Activated CD4-positive, alpha-beta memory T cell treated with anti-CD3 and anti-CD28 coated beads, Interleukin-2, amount 10 ng/mL, durations not matched to agents 7 days and 5 days (primary cell): ENCODE measurements around the gene SFTPB. TPM values are rescaled to one million over a fixed set of nuclear protein-coding genes. Genes with fewer than 3 reads are reported as not detected.
A peak's percentile ranks its signal among the peaks of the same experiment; 100 is the strongest.

ENCODE experiments used
- CTCF ChIA-PET: fragments of 350-600 bp; sonication (Branson Sonifier 250); formaldehyde crosslinking; loops from one replicate; lab custom pipeline; 2021; ENCODE audit warnings: antibody characterized with exemption, inconsistent platforms; lab: Charles Lee
- POLR2A ChIA-PET: fragments of 350-600 bp; sonication (Branson Sonifier 250); formaldehyde crosslinking; loops from one replicate; lab custom pipeline; 2021; ENCODE audit warnings: antibody characterized with exemption; lab: Charles Lee
- DNase-seq: peaks from one replicate; pipeline ENCODE4 v3.0.0-alpha.2; 2020
- H3K27ac Mint-ChIP-seq: one replicate; pipeline ENCODE4 v1.8.0; 2021; ENCODE audit warnings: mild to moderate bottlenecking, mixed read lengths
- H3K27me3 Mint-ChIP-seq: one replicate; pipeline ENCODE4 v1.8.0; 2021; ENCODE audit warnings: mixed read lengths
- H3K36me3 Mint-ChIP-seq: one replicate; pipeline ENCODE4 v1.8.0; 2021; ENCODE audit warnings: low read depth, mixed read lengths
- H3K4me1 Mint-ChIP-seq: one replicate; pipeline ENCODE4 v1.8.0; 2021; ENCODE audit warnings: mixed read lengths
- H3K4me3 Mint-ChIP-seq: one replicate; pipeline ENCODE4 v1.8.0; 2021; ENCODE audit warnings: mild to moderate bottlenecking, mixed read lengths
- H3K9me3 Mint-ChIP-seq: one replicate; pipeline ENCODE4 v1.8.0; 2021; ENCODE audit warnings: mixed read lengths
- total RNA-seq, 2 experiments: library from RNA; stranded (reverse); gene quantifications; one replicate each; pipeline ENCODE4 v1.2.3, GENCODE V29; 2021

The SFTPB gene
- total RNA-seq, 2 experiments from 2014 or later, result not detected

DNA sequence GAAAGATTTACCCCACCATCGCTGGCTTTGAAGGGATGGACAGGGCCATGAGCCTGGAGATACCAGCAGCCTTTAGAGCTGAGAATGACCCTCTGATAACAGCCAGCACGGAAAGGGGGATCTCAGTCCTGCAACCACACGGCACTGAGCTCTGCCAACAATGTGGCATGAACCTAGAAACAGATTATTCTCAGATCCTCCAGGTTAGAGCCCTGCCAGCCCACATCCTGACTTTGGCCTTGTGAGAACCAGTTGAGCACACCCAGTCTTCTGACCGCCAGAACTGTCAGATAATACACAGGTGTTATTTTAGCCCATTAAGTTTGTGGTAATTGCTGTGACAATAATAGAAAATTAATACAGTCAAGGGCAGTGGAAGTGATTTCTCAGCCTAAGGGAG lies 16.8 kb upstream of the SFTPB start:
- Mint-ChIP-seq H3K36me3 (peaks cover 25% of the 10 kb centered on the region), H3K27ac (no peak overlapping the region), H3K4me3 (no peak overlapping the region), H3K9me3 (peaks cover 1% of the 10 kb centered on the region), H3K27me3 (peaks cover 20% of the 10 kb centered on the region), H3K4me1 (peaks cover 25% of the 10 kb centered on the region)
- ChIA-PET CTCF (interaction anchor here (1.4 to 1.6 kb wide), 3 partner anchors 13 to 22 kb away, joined by 3 to 9 read pairs (median 5); no protein-coding TSS in a partner anchor), POLR2A (interaction anchor here (1.2 to 2.7 kb wide), 3 partner anchors 9 to 14 kb away, joined by 3 to 8 read pairs (median 4); partner anchors contain the start of gene GNLY)
- DNase-seq, result peak; percentile 27

DNA sequence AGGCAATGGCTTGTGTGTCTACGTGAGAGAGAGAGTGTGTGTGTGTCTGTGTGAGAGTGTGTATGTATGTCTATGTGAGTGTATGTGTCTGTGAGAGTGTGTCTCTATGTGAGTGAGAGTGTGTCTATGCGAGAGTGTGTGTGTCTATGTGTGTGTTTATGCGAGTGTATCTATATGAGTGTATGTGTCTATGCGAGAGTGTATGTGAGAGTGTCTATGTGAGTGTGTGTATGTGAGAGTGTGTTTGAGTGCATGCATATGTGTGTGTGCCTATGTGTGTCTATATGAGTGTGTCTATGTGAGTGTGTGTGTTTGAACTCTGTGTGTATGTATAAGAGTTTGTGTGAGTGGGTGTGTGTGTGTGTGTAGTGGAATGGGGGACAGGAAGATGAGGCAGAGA lies 16.4 kb upstream of the SFTPB start:
- CTCF ChIA-PET, result interaction anchor here (0.7 to 1.4 kb wide), 2 partner anchors 12 to 21 kb away, joined by 3 to 5 read pairs; no protein-coding TSS in a partner anchor
- peaks cover 25% of the 10 kb centered on the region for H3K36me3 Mint-ChIP-seq
- POLR2A ChIA-PET, result interaction anchor here (1.0 to 2.7 kb wide), 5 partner anchors 10 to 19 kb away, joined by 3 to 8 read pairs (median 3); partner anchors contain the start of gene GNLY
- H3K9me3 Mint-ChIP-seq, result peaks cover 1% of the 10 kb centered on the region
- peaks cover 20% of the 10 kb centered on the region for H3K27me3 Mint-ChIP-seq
- DNase-seq, result no peak
- H3K27ac Mint-ChIP-seq, result no peak overlapping the region
- peaks cover 27% of the 10 kb centered on the region for H3K4me1 Mint-ChIP-seq
- H3K4me3 Mint-ChIP-seq, result no peak overlapping the region

DNA sequence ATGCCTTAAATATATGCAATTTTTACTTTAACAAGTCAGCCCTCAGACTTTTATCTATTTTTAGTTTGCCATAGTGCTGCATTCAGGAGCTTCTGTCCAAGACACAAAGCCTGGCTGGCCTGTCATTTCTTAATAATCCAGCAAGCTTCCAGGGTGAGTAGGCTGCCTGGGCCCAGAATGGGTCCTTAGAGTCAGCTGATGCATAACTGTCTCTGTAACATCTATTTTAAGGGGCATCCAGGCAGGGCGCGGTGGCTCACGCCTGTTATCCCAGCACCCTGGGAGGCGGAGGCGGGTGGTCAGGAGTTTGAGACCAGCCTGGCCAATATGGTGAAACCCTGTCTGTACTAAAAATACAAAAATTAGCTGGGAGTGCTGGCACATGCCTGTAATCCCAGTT lies 14.4 kb upstream of the SFTPB start:
- POLR2A ChIA-PET, result interaction anchor here (2.3 to 5.5 kb wide), 2 partner anchors 16 to 24 kb away, joined by 14 to 99 read pairs; no protein-coding TSS in a partner anchor
- Mint-ChIP-seq H3K4me3 (peak overlapping the region; percentile 87), H3K9me3 (peaks cover 1% of the 10 kb centered on the region), H3K27ac (peak overlapping the region; percentile 94), H3K27me3 (peaks cover 12% of the 10 kb centered on the region), H3K36me3 (peaks cover 25% of the 10 kb centered on the region), H3K4me1 (peaks cover 38% of the 10 kb centered on the region)
- CTCF ChIA-PET, result interaction anchor here (0.8 to 5.3 kb wide), 3 partner anchors 9 to 45 kb away, joined by 3 to 135 read pairs (median 11); no protein-coding TSS in a partner anchor
- no peak for DNase-seq

DNA sequence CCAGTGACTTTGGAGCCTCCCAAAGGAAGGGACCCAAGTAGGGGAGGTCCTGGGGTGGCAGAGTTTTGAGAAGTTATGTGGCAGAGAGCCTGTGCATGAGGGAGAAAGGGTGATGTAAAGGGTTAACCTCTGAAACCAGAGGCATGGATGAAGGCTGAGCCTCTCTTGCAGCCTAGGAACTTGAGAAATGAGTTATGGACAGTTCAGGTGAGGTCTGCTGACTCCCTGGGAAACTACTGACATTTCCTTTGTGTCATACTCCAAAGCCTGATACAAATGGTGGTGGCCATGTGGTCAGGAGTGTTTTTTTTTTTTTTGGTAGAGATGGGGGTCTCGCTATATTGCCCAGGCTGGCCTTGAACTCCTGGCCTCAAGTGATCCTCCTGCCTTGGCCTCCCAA lies 13.8 kb upstream of the SFTPB start:
- peaks cover 21% of the 10 kb centered on the region for H3K36me3 Mint-ChIP-seq
- H3K9me3 Mint-ChIP-seq, result peaks cover 1% of the 10 kb centered on the region
- ChIA-PET CTCF (interaction anchor here (0.8 to 5.3 kb wide), 6 partner anchors 10 to 132 kb away, joined by 3 to 135 read pairs (median 8); no protein-coding TSS in a partner anchor), POLR2A (interaction anchor here (0.6 to 5.5 kb wide), 7 partner anchors 14 to 394 kb away, joined by 3 to 99 read pairs (median 4); no protein-coding TSS in a partner anchor)
- peaks cover 38% of the 10 kb centered on the region for H3K4me1 Mint-ChIP-seq
- peaks cover 6% of the 10 kb centered on the region for H3K27me3 Mint-ChIP-seq
- peak overlapping the region; percentile 94 for H3K27ac Mint-ChIP-seq
- peak overlapping the region; percentile 87 for H3K4me3 Mint-ChIP-seq
- DNase-seq, result no peak

DNA sequence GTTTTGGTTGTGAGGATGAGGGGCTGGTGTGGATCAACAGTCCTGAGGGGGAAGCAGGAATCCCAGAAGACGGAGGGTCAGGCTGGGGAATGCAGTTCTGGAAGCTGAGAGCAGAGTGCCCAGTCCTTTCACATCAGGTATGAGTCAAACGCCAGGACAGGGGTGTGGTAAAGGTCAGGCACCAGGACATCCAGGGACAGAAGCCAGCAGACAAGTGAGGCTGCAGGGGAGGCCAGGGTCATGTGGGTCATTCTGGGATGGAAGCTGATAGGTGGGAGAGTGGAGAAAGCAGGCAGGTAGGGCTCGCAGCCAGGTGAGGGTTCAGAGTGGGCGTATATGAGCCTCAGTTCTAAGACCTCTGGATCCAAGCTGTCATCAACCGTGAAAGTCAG lies 13.4 kb upstream of the SFTPB start:
- Mint-ChIP-seq H3K27ac (peak overlapping the region; percentile 94), H3K4me3 (peak overlapping the region; percentile 87)
- POLR2A ChIA-PET, result interaction anchor here (0.6 to 5.5 kb wide), 7 partner anchors 15 to 395 kb away, joined by 3 to 99 read pairs (median 4); no protein-coding TSS in a partner anchor

DNA sequence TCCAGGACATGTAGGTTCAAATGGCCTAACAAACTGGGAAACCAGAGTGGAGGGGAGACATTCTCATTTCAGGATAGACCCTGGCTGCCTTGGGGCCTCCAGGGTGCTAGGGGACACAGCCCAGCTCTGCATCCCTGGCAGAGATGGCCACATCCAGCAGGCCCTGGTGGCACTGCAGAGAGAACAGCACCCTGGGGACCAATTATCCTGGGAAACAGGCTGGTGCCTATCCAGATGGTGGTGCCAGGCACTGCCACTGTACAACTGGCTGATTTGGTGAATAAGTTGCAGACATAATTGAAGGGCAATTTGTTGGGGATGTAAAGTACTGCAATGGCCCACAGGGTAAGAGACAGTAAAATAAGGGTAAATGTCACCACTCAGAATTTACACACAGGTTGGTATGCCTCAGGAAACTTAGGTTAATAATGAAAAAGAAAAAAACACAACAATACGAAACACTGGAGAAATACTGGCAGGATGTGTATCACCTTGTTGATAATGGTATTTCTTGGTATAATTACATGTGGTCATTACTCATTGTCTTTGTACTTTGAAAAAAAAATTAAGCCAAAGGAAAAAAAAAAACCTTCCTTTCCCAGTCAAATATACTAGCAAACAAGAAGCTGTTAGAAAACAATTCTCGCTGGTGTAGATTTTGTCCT lies 12.8 kb upstream of the SFTPB start:
- peak overlapping the region; percentile 94 for H3K27ac Mint-ChIP-seq
- peaks cover 38% of the 10 kb centered on the region for H3K4me1 Mint-ChIP-seq
- POLR2A ChIA-PET, result interaction anchor here (0.6 to 5.5 kb wide), 8 partner anchors 15 to 395 kb away, joined by 3 to 99 read pairs (median 4); no protein-coding TSS in a partner anchor
- peaks cover 21% of the 10 kb centered on the region for H3K36me3 Mint-ChIP-seq
- DNase-seq, result no peak
- peak overlapping the region; percentile 87 for H3K4me3 Mint-ChIP-seq
- H3K27me3 Mint-ChIP-seq, result no peaks in the 10 kb centered on the region
- CTCF ChIA-PET, result interaction anchor here (0.9 to 5.3 kb wide), 11 partner anchors 26 to 133 kb away, joined by 3 to 135 read pairs (median 8); no protein-coding TSS in a partner anchor
- peaks cover 1% of the 10 kb centered on the region for H3K9me3 Mint-ChIP-seq

More for the DNA sequence above, 13.4 kb upstream of the SFTPB start:
- Mint-ChIP-seq H3K4me1 (peaks cover 38% of the 10 kb centered on the region), H3K27me3 (peaks cover 2% of the 10 kb centered on the region), H3K36me3 (peaks cover 21% of the 10 kb centered on the region), H3K9me3 (peaks cover 1% of the 10 kb centered on the region)
- CTCF ChIA-PET, result interaction anchor here (0.9 to 5.3 kb wide), 7 partner anchors 25 to 132 kb away, joined by 3 to 135 read pairs (median 8); no protein-coding TSS in a partner anchor
- no peak for DNase-seq

DNA sequence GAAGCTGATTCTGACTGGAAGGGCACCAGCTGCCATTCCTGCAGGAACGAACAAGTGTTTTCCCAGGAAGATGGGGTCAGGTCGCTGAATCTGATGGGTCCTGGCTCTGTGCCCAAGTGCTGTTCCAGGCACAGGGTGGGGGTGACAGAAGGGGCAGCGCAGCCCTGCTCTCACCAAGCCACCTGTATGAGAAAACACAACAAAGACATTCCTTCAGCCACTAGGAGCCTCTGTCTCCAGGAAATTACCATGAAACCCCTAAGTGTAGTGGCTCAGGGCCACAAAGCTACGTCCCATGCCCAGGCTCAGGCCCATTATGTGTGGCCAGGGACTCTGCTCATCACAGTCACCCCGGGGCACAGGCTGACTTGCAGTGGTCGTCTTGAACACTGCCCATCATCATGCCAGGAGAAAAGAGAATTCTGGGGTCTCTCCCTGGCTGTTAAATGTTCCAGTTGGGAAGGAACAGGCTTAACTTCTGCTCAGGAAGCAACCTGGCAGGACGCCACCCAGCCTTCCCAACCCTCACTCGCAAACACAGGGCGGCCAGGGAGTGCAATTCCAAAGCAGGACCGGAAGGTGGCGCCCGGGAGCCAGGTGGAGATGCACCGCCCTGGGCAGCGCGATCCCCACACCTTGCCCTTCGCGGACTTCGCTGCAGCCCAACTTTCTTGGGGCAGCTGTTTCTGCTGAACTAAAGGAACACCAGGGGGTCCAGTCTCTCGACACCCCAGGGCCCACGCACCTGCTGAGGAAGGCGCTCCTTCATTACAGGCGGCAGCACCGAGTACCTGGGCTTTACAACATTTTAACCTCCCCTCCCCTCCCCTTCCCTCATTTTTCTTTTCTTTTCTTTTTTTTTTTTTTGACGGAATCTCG lies 11.0 kb upstream of the SFTPB start:
- POLR2A ChIA-PET, result interaction anchor here (1.2 to 5.5 kb wide), 2 partner anchors 15 to 27 kb away, joined by 3 to 99 read pairs; partner anchors contain the start of gene GNLY
- Mint-ChIP-seq H3K27ac (peak overlapping the region; percentile 57), H3K4me3 (no peak overlapping the region)

DNA sequence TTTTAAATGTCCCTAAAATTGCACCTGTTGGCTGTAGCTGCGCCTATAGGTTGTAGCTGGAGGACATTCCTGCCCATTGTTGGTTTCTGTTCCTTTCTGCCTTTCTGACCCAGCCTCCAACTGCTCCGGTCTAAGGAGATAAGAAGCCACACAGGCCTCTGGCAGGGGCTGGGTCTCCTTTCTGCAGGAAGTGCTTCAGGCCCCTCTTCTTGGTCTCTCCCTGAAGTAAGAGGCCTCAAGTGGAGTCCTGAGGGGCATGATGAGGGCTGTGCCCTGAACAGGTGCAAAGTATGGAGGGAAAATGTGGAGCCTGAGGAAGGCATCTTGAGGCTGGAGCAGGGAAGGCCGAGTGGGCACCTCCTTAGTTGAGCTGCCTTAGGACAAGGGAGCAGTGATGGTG lies 10.4 kb upstream of the SFTPB start:
- DNase-seq, result no peak
- peaks cover under 1% of the 10 kb centered on the region for H3K27me3 Mint-ChIP-seq
- H3K4me3 Mint-ChIP-seq, result no peak overlapping the region
- peaks cover 1% of the 10 kb centered on the region for H3K9me3 Mint-ChIP-seq
- H3K36me3 Mint-ChIP-seq, result peaks cover 18% of the 10 kb centered on the region
- no peak overlapping the region for H3K27ac Mint-ChIP-seq
- H3K4me1 Mint-ChIP-seq, result peaks cover 38% of the 10 kb centered on the region
- CTCF ChIA-PET, result interaction anchor here (0.6 to 5.3 kb wide), 14 partner anchors 8 to 139 kb away, joined by 3 to 135 read pairs (median 3); partner anchors contain the start of gene MAT2A
- POLR2A ChIA-PET, result interaction anchor here (5.5 kb wide), 1 partner anchor 28 kb away, joined by 99 read pairs; no protein-coding TSS in a partner anchor

More for the DNA sequence above, 11.0 kb upstream of the SFTPB start:
- DNase-seq, result peak; percentile 84
- Mint-ChIP-seq H3K4me1 (peaks cover 38% of the 10 kb centered on the region), H3K27me3 (no peaks in the 10 kb centered on the region), H3K36me3 (peaks cover 18% of the 10 kb centered on the region), H3K9me3 (peaks cover 1% of the 10 kb centered on the region)
- CTCF ChIA-PET, result interaction anchor here (0.6 to 5.3 kb wide), 27 partner anchors 9 to 225 kb away, joined by 3 to 135 read pairs (median 3); partner anchors contain the start of gene MAT2A

DNA sequence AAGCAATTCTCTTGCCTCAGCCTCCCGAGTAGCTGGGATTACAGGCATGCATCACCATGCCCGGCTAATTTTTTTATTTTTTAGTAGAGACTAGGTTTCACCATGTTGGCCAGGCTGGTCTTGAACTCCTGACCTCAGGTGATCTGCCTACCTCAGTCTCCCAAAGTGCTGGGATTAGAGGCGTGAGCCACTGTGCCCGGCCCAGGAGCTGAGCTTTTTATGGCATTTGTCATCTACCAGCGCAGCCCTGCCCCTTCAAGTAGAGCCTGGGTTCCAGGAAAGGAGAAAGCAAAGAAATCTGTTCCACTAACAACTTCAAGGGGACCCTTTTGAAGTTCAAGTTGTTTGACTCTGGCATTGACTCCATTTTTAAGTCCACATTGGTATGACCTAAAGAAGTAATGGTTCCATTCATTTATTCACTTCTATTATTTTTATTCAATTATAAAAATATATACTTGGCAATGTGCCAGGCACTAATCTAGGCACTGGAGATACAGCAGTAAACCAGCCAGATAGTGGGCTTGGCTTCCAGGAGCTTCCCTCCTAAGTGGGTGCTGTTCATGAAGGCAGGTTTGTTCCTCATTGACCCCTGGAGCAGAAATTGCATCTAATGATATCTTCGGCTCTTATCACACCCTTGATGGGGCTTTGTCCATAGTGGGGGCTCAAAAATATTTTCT lies 8.0 kb upstream of the SFTPB start:
- POLR2A ChIA-PET, result interaction anchor here (0.7 kb wide), 1 partner anchor 50 kb away, joined by 3 read pairs; no protein-coding TSS in a partner anchor
- no peak for DNase-seq
- peaks cover 5% of the 10 kb centered on the region for H3K27me3 Mint-ChIP-seq
- CTCF ChIA-PET, result interaction anchor here (0.8 to 2.1 kb wide), 6 partner anchors 29 to 152 kb away, joined by 3 to 5 read pairs (median 3); no protein-coding TSS in a partner anchor
- peaks cover 25% of the 10 kb centered on the region for H3K4me1 Mint-ChIP-seq
- H3K4me3 Mint-ChIP-seq, result no peak overlapping the region
- no peak overlapping the region for H3K27ac Mint-ChIP-seq
- H3K36me3 Mint-ChIP-seq, result peaks cover 6% of the 10 kb centered on the region
- H3K9me3 Mint-ChIP-seq, result peaks cover 1% of the 10 kb centered on the region

DNA sequence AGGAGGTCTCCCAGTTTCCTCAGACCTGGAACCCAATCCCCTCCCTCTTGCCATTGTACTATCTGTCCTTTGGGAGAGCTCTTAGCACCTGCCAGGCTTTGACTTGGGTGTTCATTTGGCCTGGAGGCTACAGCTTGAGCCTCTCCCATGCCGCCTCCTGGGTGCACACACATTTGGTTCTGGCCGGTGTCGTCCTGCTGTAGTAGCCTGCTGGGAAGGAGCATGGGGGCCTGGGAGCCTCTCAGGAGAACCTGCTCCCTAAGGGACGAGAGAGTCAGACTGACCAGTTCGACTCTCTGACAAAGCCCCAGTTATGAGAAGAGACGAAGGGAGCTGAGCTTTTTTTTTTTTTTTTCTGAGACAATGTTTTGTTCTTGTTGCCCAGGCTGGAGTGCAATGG lies 7.4 kb upstream of the SFTPB start:
- H3K27ac Mint-ChIP-seq, result no peak overlapping the region
- peaks cover 6% of the 10 kb centered on the region for H3K27me3 Mint-ChIP-seq
- no peak overlapping the region for H3K4me3 Mint-ChIP-seq
- POLR2A ChIA-PET, result interaction anchor here (0.7 to 1.0 kb wide), 3 partner anchors 11 to 51 kb away, joined by 3 to 4 read pairs (median 3); no protein-coding TSS in a partner anchor
- H3K9me3 Mint-ChIP-seq, result peaks cover 1% of the 10 kb centered on the region
- CTCF ChIA-PET, result interaction anchor here (1.0 to 2.1 kb wide), 4 partner anchors 34 to 152 kb away, joined by 3 to 5 read pairs (median 4); no protein-coding TSS in a partner anchor
- peaks cover 3% of the 10 kb centered on the region for H3K36me3 Mint-ChIP-seq
- H3K4me1 Mint-ChIP-seq, result peaks cover 20% of the 10 kb centered on the region
- no peak for DNase-seq

DNA sequence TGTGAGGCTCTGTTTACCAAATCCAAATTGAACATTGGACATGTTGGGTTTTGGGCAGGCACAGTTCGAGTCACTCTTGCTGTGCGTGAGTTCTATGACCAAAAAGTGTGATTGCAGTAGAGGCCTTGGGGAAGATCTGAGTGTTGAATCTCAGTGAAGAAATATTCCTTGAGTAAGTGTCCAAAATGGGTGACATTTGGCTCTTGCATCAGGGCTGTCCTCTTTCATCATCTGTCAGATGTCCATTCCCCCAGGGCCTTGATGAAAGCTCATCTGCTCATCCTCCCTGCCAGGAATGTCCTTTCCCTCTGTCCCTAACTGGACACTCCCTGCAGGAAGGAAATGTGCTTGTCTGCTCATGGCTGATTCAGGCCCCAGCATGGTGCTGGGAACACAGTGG lies 6.4 kb upstream of the SFTPB start:
- Mint-ChIP-seq H3K9me3 (no peaks in the 10 kb centered on the region), H3K4me3 (no peak overlapping the region), H3K27ac (no peak overlapping the region), H3K4me1 (peaks cover 13% of the 10 kb centered on the region), H3K36me3 (no peaks in the 10 kb centered on the region), H3K27me3 (peaks cover 6% of the 10 kb centered on the region)
- CTCF ChIA-PET, result interaction anchor here (2.0 kb wide), 1 partner anchor 37 kb away, joined by 5 read pairs; no protein-coding TSS in a partner anchor
- POLR2A ChIA-PET, result interaction anchor here (1.0 kb wide), 2 partner anchors 12 to 33 kb away, joined by 3 to 4 read pairs; no protein-coding TSS in a partner anchor
- no peak for DNase-seq
